HG02678 (cell line): Measurements from ENCODE around the gene OR1L1.

ENCODE experiments used
- ATAC-seq: cut with Tn5 transposase; IDR thresholded peaks from one replicate; pipeline ENCODE4 v1.9.1; 2021; ENCODE audit warnings: mild to moderate bottlenecking, moderate library complexity; ENCODE audit not compliant: unreplicated experiment

The OR1L1 gene, protein sequence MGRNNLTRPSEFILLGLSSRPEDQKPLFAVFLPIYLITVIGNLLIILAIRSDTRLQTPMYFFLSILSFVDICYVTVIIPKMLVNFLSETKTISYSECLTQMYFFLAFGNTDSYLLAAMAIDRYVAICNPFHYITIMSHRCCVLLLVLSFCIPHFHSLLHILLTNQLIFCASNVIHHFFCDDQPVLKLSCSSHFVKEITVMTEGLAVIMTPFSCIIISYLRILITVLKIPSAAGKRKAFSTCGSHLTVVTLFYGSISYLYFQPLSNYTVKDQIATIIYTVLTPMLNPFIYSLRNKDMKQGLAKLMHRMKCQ

DNA sequence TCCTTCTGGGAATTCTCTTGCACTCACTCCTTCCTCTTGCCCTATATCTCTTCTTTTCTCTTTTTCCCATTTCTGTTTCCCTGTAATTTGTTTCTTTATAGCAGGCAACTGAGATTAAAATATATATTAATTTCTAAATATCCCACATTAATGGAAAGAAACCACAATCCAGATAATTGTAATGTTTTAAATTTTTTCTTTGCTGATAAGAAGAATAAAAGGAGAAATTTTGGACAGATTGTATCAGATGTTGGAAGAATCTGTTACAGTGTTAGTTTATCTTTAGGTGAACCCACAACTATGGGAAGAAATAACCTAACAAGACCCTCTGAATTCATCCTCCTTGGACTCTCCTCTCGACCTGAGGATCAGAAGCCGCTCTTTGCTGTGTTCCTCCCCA lies at the start of gene OR1L1:
TSS of gene OR1L1 (plus strand) at position 301 of the 400 bp plus-strand sequence. CDS start at position 301, 0 bp downstream.
- no peak for ATAC-seq

DNA sequence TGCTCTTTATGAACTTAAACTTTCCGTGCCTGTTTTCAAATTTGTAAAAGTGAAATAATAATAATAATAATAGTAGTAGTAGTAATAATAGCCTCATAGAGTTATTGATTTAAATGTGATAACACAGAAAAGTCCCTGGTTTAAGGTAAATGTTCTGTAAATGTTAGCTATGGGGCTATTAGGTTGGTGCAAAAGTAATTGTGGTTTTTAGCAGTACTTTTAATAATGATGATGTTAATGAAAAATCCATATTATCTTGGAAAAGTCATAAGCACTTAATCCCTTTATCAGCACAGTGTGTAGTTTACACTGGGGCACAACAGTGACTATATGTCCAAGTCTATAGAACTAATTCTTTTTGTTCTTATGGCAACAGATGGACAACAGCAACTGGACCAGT lies 47.2 kb upstream of the OR1L1 start, which contains the start of gene OR1Q1:
TSS of gene OR1Q1 (plus strand) at position 377 of the 400 bp plus-strand sequence. CDS start at position 377, 0 bp downstream.
- ATAC-seq, result no peak

DNA sequence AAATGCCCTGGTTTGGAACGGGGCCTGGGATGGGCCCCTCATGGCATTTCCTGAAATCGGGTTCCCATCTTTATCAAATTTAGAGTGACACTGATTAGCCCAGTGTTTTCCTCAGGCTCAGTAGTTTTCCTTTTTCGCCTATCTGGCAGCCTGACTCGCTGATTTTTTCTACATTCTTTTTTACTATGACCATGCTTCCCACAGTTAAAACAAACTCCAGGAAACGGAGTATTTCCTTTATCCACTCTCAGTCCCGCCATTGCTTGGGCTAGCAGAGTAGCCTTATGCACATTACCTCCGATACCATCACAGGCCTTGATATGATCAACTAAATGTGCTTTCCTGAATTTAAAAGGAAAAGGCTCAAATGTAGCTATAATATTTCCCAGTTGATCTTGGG lies 41.5 kb upstream of the OR1L1 start:
- ATAC-seq, result no peak

DNA sequence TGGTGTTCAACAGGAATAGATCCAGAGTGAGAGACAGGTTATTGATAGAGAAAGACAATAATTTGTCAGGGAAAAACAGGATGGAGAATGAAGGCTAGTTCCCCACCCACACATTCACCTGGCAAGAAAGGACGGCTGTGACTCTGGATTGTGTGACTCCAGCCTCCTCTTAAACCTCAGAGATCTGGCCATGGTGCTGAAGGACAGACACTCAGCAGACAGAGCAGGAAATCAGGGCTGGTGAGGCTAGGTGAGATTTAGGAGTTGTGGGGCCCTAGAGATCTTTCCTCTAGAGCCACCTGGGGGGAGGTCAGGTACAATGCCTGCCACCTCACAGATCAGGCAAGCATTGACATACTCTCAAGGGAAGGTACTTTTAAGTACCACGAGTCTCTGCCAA lies 19.3 kb upstream of the OR1L1 start:
- no peak for ATAC-seq

DNA sequence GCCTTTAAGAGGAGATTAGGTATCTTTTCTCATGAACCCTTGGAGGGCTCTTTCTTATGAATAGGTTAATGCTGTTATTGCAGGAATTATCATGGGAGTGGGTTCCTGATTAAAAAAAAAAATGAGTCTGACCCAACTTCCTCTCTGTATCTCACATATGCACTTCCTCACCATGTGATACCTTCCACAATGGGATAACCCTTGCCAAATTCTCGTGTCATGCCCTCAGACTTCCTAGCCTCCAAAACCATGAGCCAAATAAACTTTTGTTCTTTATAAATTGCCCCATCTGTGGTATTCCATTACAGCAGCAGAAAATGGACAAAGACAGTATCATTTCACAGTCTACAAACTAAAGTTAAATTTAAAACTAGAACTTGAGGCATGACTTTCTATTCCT lies 5.1 kb upstream of the OR1L1 start:
- no peak for ATAC-seq

DNA sequence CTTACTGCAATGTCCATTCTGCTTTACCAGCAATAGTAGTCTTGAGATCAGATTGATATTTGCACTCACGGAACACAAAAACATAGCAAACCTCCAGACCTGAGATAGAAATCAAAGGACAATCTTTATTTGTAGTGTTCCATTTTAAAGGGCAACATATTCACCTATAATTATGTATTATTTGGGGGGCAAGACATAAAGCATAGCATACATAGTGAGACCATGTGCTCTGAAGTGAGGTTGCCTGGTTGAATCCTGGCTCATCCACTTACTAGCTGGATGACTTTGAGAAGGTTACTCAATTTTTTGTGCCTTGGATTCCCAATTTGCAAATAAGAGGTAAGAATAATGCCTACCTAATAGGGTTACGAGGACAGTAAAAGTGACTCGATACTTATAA lies 4.0 kb upstream of the OR1L1 start, which contains the start of gene OR1B1:
TSS of gene OR1B1 (minus strand) at position 101 of the 400 bp plus-strand sequence.
- ATAC-seq, result no peak

DNA sequence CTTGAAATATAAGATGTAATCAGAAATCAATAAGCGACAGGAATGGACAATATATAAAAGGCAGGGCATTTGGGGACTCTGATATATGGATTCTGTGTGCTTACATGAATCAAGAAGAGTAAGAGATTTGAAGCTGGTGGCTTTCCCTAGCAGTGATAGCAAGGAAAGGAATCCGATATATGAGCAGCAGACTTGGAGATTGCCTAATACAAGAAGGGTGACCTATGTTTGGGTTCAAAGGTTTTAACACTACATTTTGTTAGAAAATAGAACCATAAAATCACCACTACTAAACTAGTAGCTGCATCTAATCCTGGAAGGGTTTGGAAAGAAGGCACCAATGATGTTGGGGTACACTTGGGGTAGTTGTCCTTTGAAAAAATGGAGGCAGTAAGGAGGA lies 11.0 kb downstream of the OR1L1 start:
- no peak for ATAC-seq

DNA sequence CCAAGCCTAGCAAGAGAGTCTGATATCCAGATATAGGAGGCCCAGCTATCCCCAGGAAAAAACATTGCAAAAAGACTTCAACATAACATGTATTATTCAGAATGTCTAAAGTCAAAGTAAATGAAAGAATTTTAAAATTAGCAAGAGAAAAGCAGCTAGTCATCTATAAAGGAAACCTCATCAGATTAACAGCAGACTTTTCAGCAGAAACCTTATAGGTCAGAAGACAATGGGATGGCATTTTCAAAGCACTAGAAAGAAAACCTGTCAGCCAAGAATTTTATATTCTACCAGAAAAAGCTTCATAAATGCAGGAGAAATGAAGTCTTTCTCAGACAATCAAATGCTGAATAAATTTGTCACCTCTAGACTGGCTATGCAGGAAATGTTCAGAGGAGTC lies 23.3 kb downstream of the OR1L1 start:
- ATAC-seq, result no peak

DNA sequence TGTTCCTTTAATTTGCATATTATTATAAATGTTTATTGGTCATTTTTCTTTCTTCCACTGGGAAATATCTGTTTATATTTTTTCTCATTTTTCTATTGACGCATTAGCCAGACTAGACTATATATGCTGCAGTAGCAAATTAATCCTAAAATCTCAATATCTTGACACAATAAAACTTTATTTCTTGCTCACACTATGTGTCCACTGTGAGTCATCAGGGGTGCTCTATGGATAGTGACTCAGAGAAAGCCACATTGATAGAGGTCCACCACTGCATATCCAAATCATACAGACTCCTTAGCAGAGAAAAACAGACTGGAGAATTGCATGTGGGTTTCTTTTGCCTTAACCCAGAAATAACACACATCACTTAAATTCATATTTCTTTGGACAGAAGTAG lies 34.2 kb downstream of the OR1L1 start:
- no peak for ATAC-seq
